GM21786 (cell line): ENCODE data around the gene MUC3A.
"Not testable (repeated sequence)": the region's sequence is repeated elsewhere in the genome, so short reads cannot be mapped to it uniquely, and the experiment has no call there.

Source experiments
- ATAC-seq: cut with Tn5 transposase; IDR thresholded peaks from one replicate; pipeline ENCODE4 v1.9.1; 2021; ENCODE audit not compliant: unreplicated experiment

The MUC3A gene

GRCh38 chr7:100949227-100949932, at the start of gene MUC3A:
TSS of gene MUC3A (plus strand) at chr7:100949534. CDS start at chr7:100949625, 91 bp downstream.
- ATAC-seq, result no peak

GRCh38 chr7:100900978-100901377, 48.4 kb upstream of the MUC3A start:
- ATAC-seq, result no peak

- no peak for ATAC-seq
These were observed 47.4 kb upstream of the MUC3A start for GRCh38 chr7:100901921-100902332.

- no peak for ATAC-seq
These were observed 46.7 kb upstream of the MUC3A start for GRCh38 chr7:100902638-100903037.

GRCh38 chr7:100908512-100908911, 40.8 kb upstream of the MUC3A start:
- no peak for ATAC-seq

GRCh38 chr7:100910443-100910842, 38.9 kb upstream of the MUC3A start:
- ATAC-seq, result not testable (repeated sequence)

- ATAC-seq, result no peak
These were observed 37.9 kb upstream of the MUC3A start for GRCh38 chr7:100911484-100911883.

- no peak for ATAC-seq
These were observed 35.0 kb upstream of the MUC3A start for GRCh38 chr7:100914208-100914878.

GRCh38 chr7:100914879-100915447, 34.4 kb upstream of the MUC3A start:
- no peak for ATAC-seq

GRCh38 chr7:100919335-100919734, 30.0 kb upstream of the MUC3A start:
- ATAC-seq, result not testable (repeated sequence)

- not testable (repeated sequence) for ATAC-seq
These were observed 29.4 kb upstream of the MUC3A start for GRCh38 chr7:100919779-100920437.

- no peak for ATAC-seq
These were observed 28.3 kb upstream of the MUC3A start for GRCh38 chr7:100921039-100921438.

GRCh38 chr7:100923616-100924015, 25.7 kb upstream of the MUC3A start:
- not testable (repeated sequence) for ATAC-seq

- no peak for ATAC-seq
These were observed 19.5 kb upstream of the MUC3A start for GRCh38 chr7:100929808-100930174.

- ATAC-seq, result no peak
These were observed 15.6 kb upstream of the MUC3A start for GRCh38 chr7:100933734-100934133.

- ATAC-seq, result not testable (repeated sequence)
These were observed 14.0 kb upstream of the MUC3A start for GRCh38 chr7:100935381-100935780.

- not testable (repeated sequence) for ATAC-seq
These were observed 13.2 kb upstream of the MUC3A start for GRCh38 chr7:100936167-100936566.

GRCh38 chr7:100942045-100942774, 7.1 kb upstream of the MUC3A start:
- no peak for ATAC-seq

GRCh38 chr7:100943693-100944092, 5.6 kb upstream of the MUC3A start:
- no peak for ATAC-seq

GRCh38 chr7:100944138-100944537, 5.2 kb upstream of the MUC3A start:
- ATAC-seq, result no peak

GRCh38 chr7:100946111-100946510, 3.2 kb upstream of the MUC3A start:
- no peak for ATAC-seq
